ENCODE measurements around the gene CCNG2.
A peak's percentile ranks its signal among the peaks of the same experiment; 100 is the strongest.

CCNG2 gene

GRCh38 chr4:77154761-77155499 lies 2.1 kb upstream of the CCNG2 start:
- DNase-seq = no peak
- Histone ChIP-seq H3K36me3 (replicated peaks) (no peaks in the 10 kb centered on the region), H3K27ac (no peak overlapping the region), H3K27me3 (replicated peaks) (no peaks in the 10 kb centered on the region), H3K4me3 (ENCODE audit: low read depth, low read length) (no peak overlapping the region)
- no peak for TF ChIP-seq CTCF (IDR thresholded peaks at IDR 0.05; ENCODE audit: low read depth, low read length, missing control alignments)
- in situ Hi-C loops (cut with HindIII; ENCODE audit: low pct_ligation_motif_present, low sequenced_read_pairs) = no loop called here

DNA sequence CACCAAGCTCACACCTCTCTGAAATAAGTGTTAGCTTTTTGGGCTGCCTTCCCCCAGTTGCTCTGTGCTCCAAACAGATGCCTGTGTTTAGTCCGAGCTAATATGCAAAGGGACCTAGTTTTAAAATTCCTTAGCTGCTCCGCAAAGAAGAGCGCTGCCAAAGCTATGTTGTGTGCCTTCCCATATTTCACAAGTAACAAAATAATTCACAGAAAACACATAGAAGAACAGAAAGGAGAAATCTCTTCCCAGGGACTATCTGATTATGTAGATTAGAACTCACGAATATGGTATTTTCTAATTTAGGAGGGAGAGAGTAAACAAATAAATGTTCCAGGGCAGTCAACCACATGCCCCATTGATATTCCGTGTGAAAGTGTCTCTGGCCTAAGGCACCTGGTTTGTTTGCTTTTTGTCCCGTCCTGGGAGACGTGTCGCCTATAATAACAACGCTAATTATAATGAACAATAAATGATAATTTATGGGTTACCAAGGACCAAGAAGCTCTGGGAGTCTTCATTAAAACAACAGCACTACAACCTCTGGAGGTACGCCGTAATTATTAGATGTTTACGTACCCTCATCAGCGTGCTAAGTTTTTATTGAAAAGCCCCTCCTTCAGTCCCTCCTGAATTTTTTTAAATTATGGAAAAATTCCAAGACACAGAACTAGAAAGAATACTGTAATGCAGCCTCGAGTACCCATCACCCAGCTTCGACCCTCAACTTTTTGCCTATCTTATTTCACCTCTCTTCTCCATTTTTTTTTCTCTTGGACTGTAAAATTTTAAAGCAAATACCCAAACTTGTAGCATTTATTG lies 1.2 kb upstream of the CCNG2 start:
- peaks cover 3% of the 10 kb centered on the region for H3K36me3 ChIP-seq (replicated peaks)
- TF ChIP-seq CTCF (IDR thresholded peaks at IDR 0.05; ENCODE audit: low read depth, low read length, missing control alignments) = no peak
- peak overlapping the region; percentile 94 for H3K4me3 ChIP-seq (ENCODE audit: low read depth, low read length)
- H3K27me3 ChIP-seq (replicated peaks) = no peaks in the 10 kb centered on the region
- in situ Hi-C loops (cut with HindIII; ENCODE audit: low pct_ligation_motif_present, low sequenced_read_pairs) = no loop called here
- DNase-seq = no peak
- H3K27ac ChIP-seq = no peak overlapping the region

DNA sequence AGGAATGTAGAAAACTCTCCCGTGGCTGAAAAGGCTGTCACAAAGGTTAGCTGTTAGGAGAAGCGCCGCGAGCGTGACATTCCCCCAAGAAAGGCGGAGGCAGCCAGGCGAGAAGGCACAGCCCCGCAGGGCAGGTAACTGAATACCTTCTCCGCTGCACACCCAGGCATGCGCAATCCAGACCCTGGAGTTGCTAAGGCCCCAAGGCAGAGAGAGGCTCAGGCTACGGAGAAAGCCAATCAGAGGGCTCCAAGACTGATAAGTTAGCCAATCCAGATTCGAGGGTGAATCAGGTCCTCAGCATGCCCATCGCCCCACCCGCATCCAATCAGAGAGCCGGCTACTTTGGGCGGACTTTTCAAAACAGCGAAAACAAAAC lies 485 bp upstream of the CCNG2 start:
- Histone ChIP-seq H3K4me3 (ENCODE audit: low read depth, low read length) (peak overlapping the region; percentile 94), H3K27ac (peak overlapping the region; percentile 96), H3K27me3 (replicated peaks) (no peaks in the 10 kb centered on the region), H3K36me3 (replicated peaks) (peaks cover 7% of the 10 kb centered on the region)
- in situ Hi-C loops (cut with HindIII; ENCODE audit: low pct_ligation_motif_present, low sequenced_read_pairs) = no loop called here
- DNase-seq = peak; percentile 99
- TF ChIP-seq CTCF (IDR thresholded peaks at IDR 0.05; ENCODE audit: low read depth, low read length, missing control alignments) = no peak

GRCh38 chr4:77157859-77158486 lies 966 bp downstream of the CCNG2 start:
- Histone ChIP-seq H3K27ac (peak overlapping the region; percentile 96), H3K4me3 (ENCODE audit: low read depth, low read length) (peak overlapping the region; percentile 94), H3K27me3 (replicated peaks) (no peaks in the 10 kb centered on the region), H3K36me3 (replicated peaks) (peaks cover 13% of the 10 kb centered on the region)
- in situ Hi-C loops (cut with HindIII; ENCODE audit: low pct_ligation_motif_present, low sequenced_read_pairs) = no loop called here
- no peak for TF ChIP-seq CTCF (IDR thresholded peaks at IDR 0.05; ENCODE audit: low read depth, low read length, missing control alignments)
- DNase-seq = peak; percentile 89

DNA sequence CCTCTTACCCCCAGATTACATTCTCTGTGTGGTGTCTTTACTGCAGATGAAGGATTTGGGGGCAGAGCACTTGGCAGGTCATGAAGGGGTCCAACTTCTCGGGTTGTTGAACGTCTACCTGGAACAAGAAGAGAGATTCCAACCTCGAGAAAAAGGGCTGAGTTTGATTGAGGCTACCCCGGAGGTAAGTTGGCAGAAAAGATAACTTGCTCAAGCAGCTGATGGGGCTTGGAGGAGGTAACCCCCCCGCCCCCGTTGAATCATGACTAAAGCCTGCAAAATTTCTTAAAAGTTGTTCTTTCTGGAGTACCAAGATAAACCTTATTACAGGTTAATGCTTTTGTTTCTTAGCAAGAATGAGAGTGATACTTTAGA lies 1.5 kb downstream of the CCNG2 start:
- H3K4me3 ChIP-seq (ENCODE audit: low read depth, low read length) = peak overlapping the region; percentile 94
- peak overlapping the region; percentile 96 for H3K27ac ChIP-seq
- TF ChIP-seq CTCF (IDR thresholded peaks at IDR 0.05; ENCODE audit: low read depth, low read length, missing control alignments) = no peak
- peaks cover 16% of the 10 kb centered on the region for H3K36me3 ChIP-seq (replicated peaks)
- in situ Hi-C loops (cut with HindIII; ENCODE audit: low pct_ligation_motif_present, low sequenced_read_pairs) = no loop called here
- H3K27me3 ChIP-seq (replicated peaks) = no peaks in the 10 kb centered on the region
- no peak for DNase-seq

Measured in brain microvascular endothelial cell (primary cell).